ENCODE results near the gene PSMD8.

DNA sequence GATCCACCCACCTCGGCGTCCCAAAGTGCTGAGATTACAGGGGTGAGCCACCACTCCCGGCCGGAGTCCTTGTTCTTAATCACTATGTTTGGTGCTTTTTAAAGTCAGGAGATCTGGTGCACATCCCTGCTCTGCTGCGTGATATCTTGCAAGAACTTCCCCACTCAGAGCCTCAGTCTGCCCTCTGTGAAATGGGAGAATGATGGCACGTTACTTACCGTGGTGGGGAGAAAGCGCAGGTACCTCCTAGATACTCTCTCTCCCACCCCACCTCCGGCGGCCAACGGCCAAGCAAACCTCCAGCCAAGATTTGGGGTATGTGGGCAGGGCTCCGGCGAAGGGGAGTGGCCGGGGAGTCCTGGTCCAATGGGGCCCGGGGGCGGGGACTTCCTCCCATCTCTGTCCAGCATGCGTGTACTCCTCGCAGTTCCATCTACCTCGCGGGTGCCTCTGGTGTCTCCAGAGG lies 58.9 kb downstream of the PSMD8 start, which contains the start of gene RYR1:
- TF ChIP-seq LEF1 (IDR thresholded peaks at IDR 0.05; ENCODE audit: borderline replicate concordance) (no peak), L3MBTL2 (conservative IDR thresholded peaks at IDR 0.05) (no peak), ELF4 (IDR thresholded peaks at IDR 0.05) (no peak), NFRKB (IDR thresholded peaks at IDR 0.05) (no peak), CTBP1 (IDR thresholded peaks at IDR 0.05; ENCODE audit: borderline replicate concordance) (no peak)

All from HEK293T (cell line).